HepG2 (cell line): ENCODE measurements around the gene MMS19. TPM values are rescaled to one million over a fixed set of nuclear protein-coding genes. Genes with fewer than 3 reads are reported as not detected.

Experiments
- ARID2 ChIP-seq: sonication (generic); formaldehyde crosslinking; IDR thresholded peaks from 2 replicates; pipeline ENCODE4 v1.8.1; 2022; ENCODE audit warnings: mild to moderate bottlenecking, missing genetic modification reagents, borderline replicate concordance
- ATF7 ChIP-seq, 2 experiments: fragments of 450-650 bp in 1 of 2; sonication (generic) in 1 of 2; formaldehyde crosslinking in 1 of 2; IDR thresholded peaks; 2 replicates each; pipeline versions ENCODE4 v1.4.0 to v1.6.1; 2016 to 2020; ENCODE audit warnings: antibody characterized with exemption in 1 of 2, mild to moderate bottlenecking in 1 of 2, missing genetic modification reagents in 1 of 2
- GATAD1 ChIP-seq: IDR thresholded peaks from 2 replicates; pipeline ENCODE4 v1.6.1; 2016; ENCODE audit warnings: missing genetic modification reagents, missing compliant biosample characterization
- KAT2B ChIP-seq: fragments of 150-350 bp; IDR thresholded peaks from 2 replicates; pipeline ENCODE4 v1.6.1; 2014; ENCODE audit warnings: low read depth, low read length, borderline replicate concordance
- KDM1A ChIP-seq: IDR thresholded peaks from 2 replicates; pipeline ENCODE4 v1.6.1; 2016; ENCODE audit warnings: missing compliant biosample characterization
- KDM4B ChIP-seq: sonication (generic); formaldehyde crosslinking; IDR thresholded peaks from 2 replicates; pipeline ENCODE4 v1.4.0; 2020; ENCODE audit warnings: missing genetic modification reagents
- KDM5A ChIP-seq: fragments of 200-600 bp; sonication (generic); IDR thresholded peaks from 2 replicates; pipeline ENCODE4 v1.7.0; 2018; ENCODE audit warnings: antibody characterized with exemption, mild to moderate bottlenecking, low read length, borderline replicate concordance
- SETDB1 ChIP-seq: sonication (generic); formaldehyde crosslinking; IDR thresholded peaks from 2 replicates; pipeline ENCODE4 v1.5.1; 2020; ENCODE audit warnings: missing genetic modification reagents, mild to moderate bottlenecking, borderline replicate concordance
- SNAI1 ChIP-seq: sonication (generic); formaldehyde crosslinking; IDR thresholded peaks from 2 replicates; pipeline ENCODE4 v1.5.0; 2020; ENCODE audit warnings: mild to moderate bottlenecking, missing genetic modification reagents, borderline replicate concordance
- SPEN ChIP-seq: sonication (generic); formaldehyde crosslinking; IDR thresholded peaks from 2 replicates; pipeline ENCODE4 v1.5.1; 2020; ENCODE audit warnings: low read depth, mild to moderate bottlenecking, missing genetic modification reagents
- ZFP36L2 ChIP-seq: sonication (generic); formaldehyde crosslinking; IDR thresholded peaks from 2 replicates; pipeline ENCODE4 v1.4.0; 2020; ENCODE audit warnings: missing genetic modification reagents
- ZNF10 ChIP-seq: sonication (generic); formaldehyde crosslinking; IDR thresholded peaks from 2 replicates; pipeline ENCODE4 v1.4.0; 2020; ENCODE audit warnings: mild to moderate bottlenecking, low read depth, missing genetic modification reagents, borderline replicate concordance
- ZNF101 ChIP-seq: sonication (generic); formaldehyde crosslinking; IDR thresholded peaks from 2 replicates; pipeline ENCODE4 v1.4.0; 2020; ENCODE audit warnings: mild to moderate bottlenecking, low read depth, missing genetic modification reagents, borderline replicate concordance
- ZNF441 ChIP-seq: sonication (generic); formaldehyde crosslinking; IDR thresholded peaks from 2 replicates; pipeline ENCODE4 v1.7.0; 2021; ENCODE audit warnings: missing genetic modification reagents, borderline replicate concordance
- polyA plus RNA-seq, 8 experiments: library from polyadenylated mRNA; depleted of rRNA in 3 of 8; stranded (reverse) in 7 of 8; unstranded in 1 of 8; fragments of >200 nt; fragmentation: Illumina TruSeq in 4 of 8; extraction: Trizol in 4 of 8; gene quantifications; 2 replicates each; pipeline versions ENCODE4 v1.2.1 to v1.2.3, GENCODE V29; 2011 to 2016; ENCODE audit warnings: low read depth in 4 of 8, missing spikeins in 1 of 8, mixed read lengths in 1 of 8; ENCODE audit not compliant: insufficient read depth in 1 of 8
- total RNA-seq, 5 experiments: library from RNA; depleted of rRNA; stranded (reverse); fragments of >200 nt; fragmentation: Illumina TruSeq; extraction: Trizol; gene quantifications; 2 replicates each; pipeline ENCODE4 v1.2.3, GENCODE V29; 2016; ENCODE audit warnings: low read depth in 1 of 5
- TF ChIP-seq, protein P1 (sequence below): sonication (generic); formaldehyde crosslinking; IDR thresholded peaks from 2 replicates; pipeline ENCODE4 v1.5.1; 2020; ENCODE audit warnings: missing genetic modification reagents, mild to moderate bottlenecking, borderline replicate concordance
- TF ChIP-seq, protein P2 (sequence below): sonication (generic); formaldehyde crosslinking; IDR thresholded peaks from 2 replicates; pipeline ENCODE4 v1.5.1; 2020; ENCODE audit warnings: mild to moderate bottlenecking, missing genetic modification reagents, borderline replicate concordance
- TF ChIP-seq, protein P3 (sequence below): sonication (generic); formaldehyde crosslinking; IDR thresholded peaks from 2 replicates; pipeline ENCODE4; 2020; ENCODE audit warnings: missing genetic modification reagents, mild to moderate bottlenecking, borderline replicate concordance
- TF ChIP-seq, protein P4 (sequence below), 2 experiments: sonication (generic) in 1 of 2; formaldehyde crosslinking in 1 of 2; IDR thresholded peaks; 2 replicates each; pipeline versions ENCODE4 v1.5.1 to v1.6.1; 2011 to 2020; ENCODE audit warnings: borderline replicate concordance in 1 of 2, low read depth in 1 of 2, low read length in 1 of 2, mild to moderate bottlenecking in 1 of 2, missing genetic modification reagents in 1 of 2, moderate library complexity in 1 of 2

The MMS19 gene
- total and polyA plus RNA-seq, 2 of the 13 experiments (the other 11 are each of a cell fraction or from before 2014, with no cell fraction given), result 76.4 to 107 TPM

DNA sequence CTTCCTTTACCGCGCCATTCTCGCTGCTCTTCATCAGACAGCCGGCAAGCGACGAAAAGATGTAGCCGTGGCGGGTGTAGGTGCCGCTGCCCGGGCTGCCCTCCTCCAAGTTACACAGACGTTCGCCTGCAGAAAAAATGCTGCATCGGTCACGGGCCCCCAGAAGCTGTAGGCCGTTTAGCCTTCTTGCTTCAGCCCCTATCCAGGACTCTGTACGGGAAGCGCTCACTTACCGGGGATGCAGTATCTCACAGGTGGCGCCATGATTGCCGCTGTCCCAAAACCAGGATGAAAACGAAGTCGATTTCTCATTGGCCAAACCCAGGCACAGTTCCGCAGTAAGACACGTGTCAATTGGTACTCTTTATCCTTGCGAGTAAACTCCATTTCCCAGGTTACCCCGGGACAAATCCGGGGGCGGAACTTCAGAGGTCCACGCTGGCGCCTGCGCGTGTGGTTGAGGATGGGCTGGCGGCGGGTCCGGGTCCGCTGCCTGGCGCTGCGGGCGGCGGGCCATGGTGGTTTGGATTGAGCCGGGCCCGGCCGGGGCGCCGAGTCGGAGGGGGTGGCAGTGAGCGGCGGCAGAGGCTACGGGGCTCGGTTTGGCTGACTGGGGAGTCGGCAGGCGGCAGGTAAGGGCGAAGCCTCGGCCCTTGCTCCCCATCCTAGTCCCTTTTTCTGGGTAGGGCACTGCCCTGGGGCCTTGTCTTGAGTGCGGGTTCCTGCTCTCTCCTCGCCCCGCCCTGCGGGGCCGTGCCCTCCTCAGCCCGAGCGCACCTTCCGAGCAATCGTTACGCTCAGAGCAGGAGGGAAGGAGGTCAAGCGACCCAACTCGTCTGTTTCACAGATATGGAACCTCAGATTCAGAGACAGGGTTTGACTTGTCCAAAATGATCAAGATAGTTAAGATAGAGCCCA lies 52.2 kb downstream of the MMS19 start, which contains the start of the genes EXOSC1 and ZDHHC16 (continued):
- TF ChIP-seq KAT2B (no peak), ZFP36L2 (no peak), ZNF441 (CRISPR knock-in tag) (0 out of 2 replicates have a peak, but pooled peaks have one; percentile 24), ZNF10 (no peak), SNAI1 (no peak), SPEN (CRISPR knock-in tag) (peak; percentile 40; the same call in 1 of the 2 replicates), ARID2 (CRISPR knock-in tag) (0 out of 2 replicates have a peak, but pooled peaks have one; percentile 55), KDM5A (peak; percentile 90), KDM4B (CRISPR knock-in tag) (no peak), ATF7 (IDR thresholded peaks at IDR 0.05) (no peak), ATF7 (CRISPR knock-in tag; IDR thresholded peaks at IDR 0.05) (no peak), KDM1A (CRISPR knock-in tag) (no peak), ZNF101 (no peak), SETDB1 (CRISPR knock-in tag) (no peak), GATAD1 (CRISPR knock-in tag) (peak; percentile 95)
- TF ChIP-seq, protein P1, sequence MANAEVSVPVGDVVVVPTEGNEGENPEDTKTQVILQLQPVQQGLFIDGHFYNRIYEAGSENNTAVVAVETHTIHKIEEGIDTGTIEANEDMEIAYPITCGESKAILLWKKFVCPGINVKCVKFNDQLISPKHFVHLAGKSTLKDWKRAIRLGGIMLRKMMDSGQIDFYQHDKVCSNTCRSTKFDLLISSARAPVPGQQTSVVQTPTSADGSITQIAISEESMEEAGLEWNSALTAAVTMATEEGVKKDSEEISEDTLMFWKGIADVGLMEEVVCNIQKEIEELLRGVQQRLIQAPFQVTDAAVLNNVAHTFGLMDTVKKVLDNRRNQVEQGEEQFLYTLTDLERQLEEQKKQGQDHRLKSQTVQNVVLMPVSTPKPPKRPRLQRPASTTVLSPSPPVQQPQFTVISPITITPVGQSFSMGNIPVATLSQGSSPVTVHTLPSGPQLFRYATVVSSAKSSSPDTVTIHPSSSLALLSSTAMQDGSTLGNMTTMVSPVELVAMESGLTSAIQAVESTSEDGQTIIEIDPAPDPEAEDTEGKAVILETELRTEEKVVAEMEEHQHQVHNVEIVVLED (CRISPR knock-in tag), result peak; percentile 81; the same call in 1 of the 2 replicates
- TF ChIP-seq, protein P2, sequence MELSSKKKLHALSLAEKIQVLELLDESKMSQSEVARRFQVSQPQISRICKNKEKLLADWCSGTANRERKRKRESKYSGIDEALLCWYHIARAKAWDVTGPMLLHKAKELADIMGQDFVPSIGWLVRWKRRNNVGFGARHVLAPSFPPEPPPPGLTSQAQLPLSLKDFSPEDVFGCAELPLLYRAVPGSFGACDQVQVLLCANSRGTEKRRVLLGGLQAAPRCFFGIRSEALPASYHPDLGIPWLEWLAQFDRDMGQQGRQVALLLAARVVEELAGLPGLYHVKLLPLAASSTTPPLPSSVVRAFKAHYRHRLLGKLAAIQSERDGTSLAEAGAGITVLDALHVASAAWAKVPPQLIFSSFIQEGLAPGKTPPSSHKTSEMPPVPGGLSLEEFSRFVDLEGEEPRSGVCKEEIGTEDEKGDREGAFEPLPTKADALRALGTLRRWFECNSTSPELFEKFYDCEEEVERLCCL (CRISPR knock-in tag), result no peak
- TF ChIP-seq, protein P3, sequence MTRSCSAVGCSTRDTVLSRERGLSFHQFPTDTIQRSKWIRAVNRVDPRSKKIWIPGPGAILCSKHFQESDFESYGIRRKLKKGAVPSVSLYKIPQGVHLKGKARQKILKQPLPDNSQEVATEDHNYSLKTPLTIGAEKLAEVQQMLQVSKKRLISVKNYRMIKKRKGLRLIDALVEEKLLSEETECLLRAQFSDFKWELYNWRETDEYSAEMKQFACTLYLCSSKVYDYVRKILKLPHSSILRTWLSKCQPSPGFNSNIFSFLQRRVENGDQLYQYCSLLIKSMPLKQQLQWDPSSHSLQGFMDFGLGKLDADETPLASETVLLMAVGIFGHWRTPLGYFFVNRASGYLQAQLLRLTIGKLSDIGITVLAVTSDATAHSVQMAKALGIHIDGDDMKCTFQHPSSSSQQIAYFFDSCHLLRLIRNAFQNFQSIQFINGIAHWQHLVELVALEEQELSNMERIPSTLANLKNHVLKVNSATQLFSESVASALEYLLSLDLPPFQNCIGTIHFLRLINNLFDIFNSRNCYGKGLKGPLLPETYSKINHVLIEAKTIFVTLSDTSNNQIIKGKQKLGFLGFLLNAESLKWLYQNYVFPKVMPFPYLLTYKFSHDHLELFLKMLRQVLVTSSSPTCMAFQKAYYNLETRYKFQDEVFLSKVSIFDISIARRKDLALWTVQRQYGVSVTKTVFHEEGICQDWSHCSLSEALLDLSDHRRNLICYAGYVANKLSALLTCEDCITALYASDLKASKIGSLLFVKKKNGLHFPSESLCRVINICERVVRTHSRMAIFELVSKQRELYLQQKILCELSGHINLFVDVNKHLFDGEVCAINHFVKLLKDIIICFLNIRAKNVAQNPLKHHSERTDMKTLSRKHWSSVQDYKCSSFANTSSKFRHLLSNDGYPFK, result peak; percentile 95
- TF ChIP-seq, protein P4, sequence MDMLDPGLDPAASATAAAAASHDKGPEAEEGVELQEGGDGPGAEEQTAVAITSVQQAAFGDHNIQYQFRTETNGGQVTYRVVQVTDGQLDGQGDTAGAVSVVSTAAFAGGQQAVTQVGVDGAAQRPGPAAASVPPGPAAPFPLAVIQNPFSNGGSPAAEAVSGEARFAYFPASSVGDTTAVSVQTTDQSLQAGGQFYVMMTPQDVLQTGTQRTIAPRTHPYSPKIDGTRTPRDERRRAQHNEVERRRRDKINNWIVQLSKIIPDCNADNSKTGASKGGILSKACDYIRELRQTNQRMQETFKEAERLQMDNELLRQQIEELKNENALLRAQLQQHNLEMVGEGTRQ (IDR thresholded peaks at IDR 0.05; ENCODE audit: low read depth, low read length), result peak; percentile 52; the same call in 1 of the 2 replicates
- TF ChIP-seq, protein P4 (CRISPR knock-in tag; IDR thresholded peaks at IDR 0.05; ENCODE audit: borderline replicate concordance), result no peak
